IPS-11a (cell line): ENCODE measurements around the gene RAB37.

Experiments
- H3K4me3 ChIP-seq: one replicate; pipeline ENCODE4 v1.5.1; 2013; ENCODE audit warnings: low read depth, low read length, control low read depth

RAB37 gene

GRCh38 chr17:74736513-74737298 lies at the start of gene RAB37:
RAB37 (plus strand) TSS chr17:74737256; CDS start chr17:74737273, 17 bp downstream.
- H3K4me3 ChIP-seq = peak within 1 kb of the TSS; percentile 75

GRCh38 chr17:74687886-74688285 lies 49.2 kb upstream of the RAB37 start:
- H3K4me3 ChIP-seq = no peak overlapping the region

- H3K4me3 ChIP-seq = no peak overlapping the region
Observed at GRCh38 chr17:74690409-74690825, 46.6 kb upstream of the RAB37 start.

- no peak overlapping the region for H3K4me3 ChIP-seq
Observed at GRCh38 chr17:74691151-74691550, 45.9 kb upstream of the RAB37 start.

- no peak overlapping the region for H3K4me3 ChIP-seq
Observed at GRCh38 chr17:74694081-74694480, 43.0 kb upstream of the RAB37 start.

GRCh38 chr17:74695629-74696028 lies 41.4 kb upstream of the RAB37 start:
- H3K4me3 ChIP-seq = no peak overlapping the region

- H3K4me3 ChIP-seq = no peak overlapping the region
Observed at GRCh38 chr17:74697515-74697914, 39.5 kb upstream of the RAB37 start.

- no peak overlapping the region for H3K4me3 ChIP-seq
Observed at GRCh38 chr17:74698069-74698468, 39.0 kb upstream of the RAB37 start.

- H3K4me3 ChIP-seq = no peak overlapping the region
Observed at GRCh38 chr17:74699236-74699635, 37.8 kb upstream of the RAB37 start.

- no peak overlapping the region for H3K4me3 ChIP-seq
Observed at GRCh38 chr17:74702116-74702871, 34.8 kb upstream of the RAB37 start.

GRCh38 chr17:74703311-74703710 lies 33.7 kb upstream of the RAB37 start:
- H3K4me3 ChIP-seq = no peak overlapping the region

- no peak overlapping the region for H3K4me3 ChIP-seq
Observed at GRCh38 chr17:74704544-74704943, 32.5 kb upstream of the RAB37 start.

GRCh38 chr17:74711058-74711824 lies 25.8 kb upstream of the RAB37 start:
- H3K4me3 ChIP-seq = no peak overlapping the region

GRCh38 chr17:74712301-74712700 lies 24.8 kb upstream of the RAB37 start:
- H3K4me3 ChIP-seq = no peak overlapping the region

GRCh38 chr17:74712756-74713155 lies 24.3 kb upstream of the RAB37 start, which contains the start of gene CD300LF:
CD300LF (minus strand) TSS chr17:74712923; CDS start chr17:74712866, 57 bp downstream.
- H3K4me3 ChIP-seq = no peak within 1 kb of the TSS

- no peak overlapping the region for H3K4me3 ChIP-seq
Observed at GRCh38 chr17:74713171-74713755, 23.8 kb upstream of the RAB37 start.

- no peak overlapping the region for H3K4me3 ChIP-seq
Observed at GRCh38 chr17:74715144-74715543, 21.9 kb upstream of the RAB37 start.

GRCh38 chr17:74720506-74720905 lies 16.6 kb upstream of the RAB37 start:
- no peak overlapping the region for H3K4me3 ChIP-seq

GRCh38 chr17:74722782-74723181 lies 14.3 kb upstream of the RAB37 start:
- H3K4me3 ChIP-seq = no peak overlapping the region

GRCh38 chr17:74723891-74724290 lies 13.2 kb upstream of the RAB37 start:
- H3K4me3 ChIP-seq = no peak overlapping the region

- no peak overlapping the region for H3K4me3 ChIP-seq
Observed at GRCh38 chr17:74725111-74725510, 11.9 kb upstream of the RAB37 start.
